Activated CD4-positive, alpha-beta T cell treated with anti-CD3 and anti-CD28 coated beads, Interleukin-2, amount 50 U/mL, for 1 hour (primary cell): ENCODE measurements around the gene SMIM33.
"Not testable (repeated sequence)": the region's sequence is repeated elsewhere in the genome, so short reads cannot be mapped to it uniquely, and the experiment has no call there.

Experiments used
- DNase-seq: peaks from one replicate; pipeline ENCODE4 v3.0.0-alpha.2; 2020

SMIM33 gene

GRCh38 chr5:139486201-139486600 lies 15.4 kb downstream of the SMIM33 start:
- DNase-seq, result no peak

GRCh38 chr5:139488260-139488659 lies 17.5 kb downstream of the SMIM33 start:
- no peak for DNase-seq

GRCh38 chr5:139492700-139493192 lies 21.9 kb downstream of the SMIM33 start:
- DNase-seq, result no peak

- no peak for DNase-seq
Observed at GRCh38 chr5:139494256-139494655, 23.5 kb downstream of the SMIM33 start.

GRCh38 chr5:139494832-139495231 lies 24.0 kb downstream of the SMIM33 start:
- DNase-seq, result no peak

GRCh38 chr5:139495638-139496435 lies 25.0 kb downstream of the SMIM33 start:
- no peak for DNase-seq

GRCh38 chr5:139501381-139501780 lies 30.6 kb downstream of the SMIM33 start:
- DNase-seq, result no peak

- not testable (repeated sequence) for DNase-seq
Observed at GRCh38 chr5:139503036-139503817, 32.4 kb downstream of the SMIM33 start.

- not testable (repeated sequence) for DNase-seq
Observed at GRCh38 chr5:139503879-139504278, 33.1 kb downstream of the SMIM33 start.

GRCh38 chr5:139504722-139505121 lies 33.9 kb downstream of the SMIM33 start:
- not testable (repeated sequence) for DNase-seq

- no peak for DNase-seq
Observed at GRCh38 chr5:139512786-139513390, 42.1 kb downstream of the SMIM33 start.

- DNase-seq, result peak; percentile 78
Observed at GRCh38 chr5:139513434-139513833, 42.6 kb downstream of the SMIM33 start.

- DNase-seq, result no peak
Observed at GRCh38 chr5:139513852-139514485, 43.2 kb downstream of the SMIM33 start.

- no peak for DNase-seq
Observed at GRCh38 chr5:139514486-139514856, 43.7 kb downstream of the SMIM33 start.

- DNase-seq, result peak; percentile 89
Observed at GRCh38 chr5:139517683-139518564, 47.1 kb downstream of the SMIM33 start.
